Erythroblast (primary cell): ENCODE measurements around the gene HOXA13.
A peak's percentile ranks its signal among the peaks of the same experiment; 100 is the strongest.

Experiments used
- DNase-seq, 2 experiments: peaks; one replicate each; lab custom pipeline; 2025; lab: John Stamatoyannopoulos, UW
- GATA1 ChIP-seq: IDR thresholded peaks from 2 replicates; pipeline ENCODE4 v1.6.1; 2011; ENCODE audit warnings: low read depth, mild to moderate bottlenecking, control low read depth, low read length, moderate library complexity
- POLR2A ChIP-seq: IDR thresholded peaks from 2 replicates; pipeline ENCODE4 v1.6.1; 2011; ENCODE audit warnings: mild to moderate bottlenecking, low read length

Gene HOXA13

DNA sequence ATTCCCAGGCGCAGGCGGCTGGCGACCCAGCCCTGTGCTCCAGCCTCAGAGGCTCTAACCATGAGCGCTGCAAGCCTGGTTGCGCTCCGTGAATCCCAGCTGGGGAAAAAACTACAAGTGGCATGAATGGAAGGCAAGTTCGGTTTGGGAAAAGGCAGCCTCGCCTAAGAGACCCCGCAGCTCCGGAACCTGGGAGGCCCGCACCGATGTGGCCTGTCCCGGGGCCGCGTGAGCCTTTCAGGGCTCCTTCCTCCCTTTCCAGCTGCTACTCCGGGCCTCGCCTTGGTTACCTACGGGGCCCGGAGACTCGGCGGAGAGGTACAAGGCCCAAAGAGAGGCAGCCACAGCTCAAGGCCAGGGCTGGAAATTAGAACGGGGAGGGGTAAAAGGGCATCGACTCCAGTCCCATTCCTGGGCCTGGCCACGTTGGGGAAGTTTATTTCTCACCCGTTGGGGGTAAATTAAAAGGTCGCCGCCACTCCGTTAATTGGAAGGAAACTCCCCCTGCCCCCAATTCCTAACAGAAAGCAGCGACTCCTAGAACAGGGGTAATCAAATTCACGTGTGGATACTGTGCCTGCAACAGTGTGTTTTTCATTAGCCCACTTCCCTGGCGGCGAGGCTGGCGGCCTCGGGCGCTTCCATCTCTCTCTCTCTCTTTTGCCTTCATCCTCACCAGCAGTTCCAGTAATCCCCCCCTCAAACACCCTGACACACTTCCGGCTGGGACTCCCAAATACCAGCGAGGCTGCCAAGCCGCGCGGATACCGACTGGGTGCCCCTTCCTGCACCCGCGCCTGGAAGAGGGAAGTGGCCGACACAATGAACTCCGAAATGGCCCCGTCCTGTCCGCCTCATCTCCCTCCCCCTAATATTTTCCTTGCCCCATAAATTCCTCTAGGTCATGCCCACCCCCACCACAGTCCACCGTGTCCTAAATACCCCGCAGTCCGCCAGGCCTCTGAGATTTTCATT, 33.1 kb downstream of the HOXA13 start:
- DNase-seq = no peak
- TF ChIP-seq GATA1 (no peak), POLR2A (no peak)

DNA sequence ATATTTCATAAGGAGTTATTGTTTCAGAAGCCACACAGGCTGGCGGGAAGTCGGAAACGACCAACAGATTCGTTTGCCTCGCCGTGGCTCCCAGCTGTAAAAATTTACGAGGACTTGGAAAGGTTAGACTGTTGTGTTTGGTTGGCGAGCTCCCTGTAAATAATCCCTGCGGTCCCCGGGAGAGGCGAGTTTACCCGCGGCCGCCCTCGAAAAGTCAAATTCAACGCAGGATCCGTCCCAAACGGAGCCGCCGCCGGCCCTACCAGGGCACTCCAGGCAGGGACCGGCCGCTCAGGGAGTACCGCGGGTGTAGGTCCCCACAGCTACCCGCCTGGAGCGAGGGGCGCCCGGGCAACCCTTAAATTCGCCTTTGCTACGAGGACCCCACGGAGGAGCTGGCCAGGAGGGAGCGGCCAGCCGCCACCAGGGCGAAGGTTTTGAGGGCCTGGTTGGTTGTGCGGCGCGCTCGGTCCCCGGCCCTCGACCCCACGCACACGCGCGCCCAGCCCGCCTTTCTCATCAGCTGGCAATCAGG, 33.8 kb downstream of the HOXA13 start:
- DNase-seq = no peak
- TF ChIP-seq GATA1 = no peak
- TF ChIP-seq POLR2A = no peak

- DNase-seq = peak; percentile 32 to 49
- no peak for TF ChIP-seq GATA1
- TF ChIP-seq POLR2A = no peak
Observed at GRCh38 chr7:27165089-27165995, 34.5 kb downstream of the HOXA13 start, which contains the start of gene HOXA9. Gene HOXA9 (minus strand): TSS chr7:27165537. CDS start chr7:27165457, 80 bp downstream.

DNA sequence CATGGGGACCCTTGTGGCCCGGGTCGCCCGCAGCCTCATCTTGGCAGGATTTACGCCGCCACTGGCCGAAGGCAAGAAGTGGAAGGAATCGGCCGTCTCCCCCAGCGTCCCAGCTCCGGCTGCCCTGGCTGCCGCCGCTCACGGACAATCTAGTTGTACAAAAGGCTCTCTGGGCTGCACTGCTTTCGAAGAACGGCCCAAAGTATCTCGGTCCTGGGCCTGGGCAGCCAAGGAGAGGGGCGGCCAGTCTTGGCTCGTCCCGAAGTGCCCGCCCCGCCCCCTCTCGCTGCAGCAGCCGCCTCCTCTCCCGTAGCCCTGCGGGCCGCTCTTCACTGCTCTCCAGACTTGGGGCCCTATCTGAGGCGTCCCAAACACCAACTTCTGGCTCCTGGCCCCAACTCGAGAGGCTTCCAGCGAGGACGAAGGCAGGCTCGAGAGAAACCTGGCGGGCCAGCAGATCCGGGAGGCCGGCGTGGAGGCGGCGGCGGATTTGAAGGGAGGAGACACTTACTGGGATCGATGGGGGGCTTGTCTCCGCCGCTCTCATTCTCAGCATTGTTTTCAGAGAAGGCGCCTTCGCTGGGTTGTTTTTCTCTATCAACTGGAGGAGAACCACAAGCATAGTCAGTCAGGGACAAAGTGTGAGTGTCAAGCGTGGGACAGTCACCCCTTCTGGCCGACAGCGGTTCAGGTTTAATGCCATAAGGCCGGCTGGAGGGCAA, 35.4 kb downstream of the HOXA13 start:
- TF ChIP-seq POLR2A = no peak
- no peak for TF ChIP-seq GATA1
- peak in 1 of 2 experiments; percentile 29 for DNase-seq

GRCh38 chr7:27164045-27164366, 35.9 kb downstream of the HOXA13 start:
- TF ChIP-seq POLR2A (no peak), GATA1 (no peak)
- DNase-seq = no peak

GRCh38 chr7:27163288-27164044, 36.4 kb downstream of the HOXA13 start:
- TF ChIP-seq GATA1 (no peak), POLR2A (no peak)
- DNase-seq = no peak

- TF ChIP-seq POLR2A = no peak
- no peak for TF ChIP-seq GATA1
- no peak for DNase-seq
Observed at GRCh38 chr7:27162561-27163287, 37.2 kb downstream of the HOXA13 start.

DNA sequence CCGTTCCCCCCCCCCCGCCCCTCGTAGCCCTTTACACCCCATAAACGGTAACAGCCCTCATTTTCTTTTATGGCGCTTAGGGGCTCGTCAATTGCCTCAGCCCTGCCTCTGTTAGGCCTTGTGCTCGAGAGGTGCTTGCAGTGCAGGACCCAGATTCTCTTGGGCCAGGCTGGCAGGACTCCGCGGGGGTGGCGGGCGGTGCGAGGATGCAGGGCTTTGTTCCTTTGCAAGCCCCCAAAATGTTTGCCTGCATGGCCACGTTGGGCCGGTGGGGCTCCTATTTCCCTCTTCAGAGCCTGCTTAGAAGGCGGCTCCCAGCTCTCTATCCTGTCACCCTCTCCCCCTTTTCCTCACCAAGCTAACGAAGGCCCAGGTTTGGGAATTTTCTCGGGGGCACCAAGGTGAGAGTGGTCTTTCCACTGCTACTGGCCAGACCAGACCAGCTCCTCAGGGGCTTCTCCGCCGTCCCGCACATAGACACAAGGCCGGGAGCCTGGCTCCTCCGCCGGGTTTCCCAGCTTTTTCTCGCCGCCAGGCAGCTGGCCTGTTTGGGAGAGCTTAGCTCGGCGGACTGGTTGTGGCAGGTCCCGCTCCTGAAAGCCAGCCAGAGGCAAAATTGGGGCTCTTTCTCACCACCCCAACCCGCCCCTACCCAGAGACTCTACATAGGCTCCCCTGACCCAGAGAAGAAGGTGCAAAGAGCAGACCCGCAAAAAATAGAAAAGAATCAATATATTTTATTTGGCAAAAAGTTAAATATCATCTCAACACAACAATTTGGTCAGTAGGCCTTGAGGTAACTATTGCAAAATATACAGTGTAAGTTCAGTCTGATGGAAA, 38.0 kb downstream of the HOXA13 start:
- no peak for TF ChIP-seq GATA1
- no peak for TF ChIP-seq POLR2A

DNA sequence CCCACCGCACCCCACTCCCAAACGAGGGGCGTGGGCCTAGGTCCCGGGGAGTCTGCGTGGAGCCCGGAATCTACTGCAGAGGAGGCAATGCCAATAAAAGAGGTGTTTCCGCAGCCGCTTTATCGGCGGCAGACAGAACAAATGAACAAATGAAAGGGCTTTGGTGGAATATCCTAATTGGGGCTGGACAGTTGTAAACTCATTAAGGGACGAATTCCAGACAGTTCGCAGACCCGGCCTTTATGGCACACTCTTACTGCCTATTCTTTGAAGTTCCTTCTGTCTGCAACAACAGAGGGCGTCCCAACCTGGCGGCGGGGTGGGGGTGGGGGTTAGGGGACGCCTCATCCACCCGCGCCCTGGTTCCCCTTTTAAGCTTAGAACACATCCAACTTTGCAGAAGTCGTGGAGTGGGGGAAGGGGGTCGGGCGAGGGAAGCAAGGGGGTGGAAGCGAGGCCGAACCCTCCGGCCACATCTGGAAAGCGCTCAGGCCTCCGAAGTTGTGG, 38.6 kb downstream of the HOXA13 start:
- TF ChIP-seq GATA1 (no peak), POLR2A (no peak)
- no peak for DNase-seq

More for the DNA sequence above, 38.0 kb downstream of the HOXA13 start:
- DNase-seq = no peak

GRCh38 chr7:27160546-27161213, 39.2 kb downstream of the HOXA13 start:
- TF ChIP-seq GATA1 (no peak), POLR2A (no peak)
- DNase-seq = peak; percentile 80 to 88

DNA sequence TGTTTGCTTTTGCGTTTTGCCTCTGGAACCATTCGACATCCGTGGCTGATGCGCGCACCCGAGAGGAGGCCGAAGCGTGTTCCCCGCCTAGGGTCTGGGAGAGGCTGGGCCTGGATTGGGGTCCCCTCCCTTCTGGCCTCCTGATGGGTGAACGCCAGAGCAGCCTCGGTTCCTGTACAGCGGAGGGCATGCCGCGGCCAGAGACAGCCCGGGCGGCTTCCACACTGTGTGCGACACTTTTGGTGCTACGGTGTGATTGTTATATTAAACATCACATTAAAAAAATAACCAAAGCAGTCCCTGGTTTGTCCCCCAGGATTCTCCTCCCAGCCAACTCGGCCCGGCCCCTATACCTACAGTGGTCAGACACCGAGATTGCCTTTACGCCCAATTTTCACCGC, 39.7 kb downstream of the HOXA13 start:
- TF ChIP-seq POLR2A (no peak), GATA1 (no peak)

More for the DNA sequence above, 39.7 kb downstream of the HOXA13 start:
- no peak for DNase-seq
